ENCODE data around the gene HIPK4. TPM values are rescaled to one million over a fixed set of nuclear protein-coding genes. Genes with fewer than 3 reads are reported as not detected.

HIPK4 gene
- total and polyA plus RNA-seq, 9 of the 15 experiments (the other 6 are each of a cell fraction or from before 2014, with no cell fraction given) = 0.06 to 0.09 TPM; not detected in 7

DNA sequence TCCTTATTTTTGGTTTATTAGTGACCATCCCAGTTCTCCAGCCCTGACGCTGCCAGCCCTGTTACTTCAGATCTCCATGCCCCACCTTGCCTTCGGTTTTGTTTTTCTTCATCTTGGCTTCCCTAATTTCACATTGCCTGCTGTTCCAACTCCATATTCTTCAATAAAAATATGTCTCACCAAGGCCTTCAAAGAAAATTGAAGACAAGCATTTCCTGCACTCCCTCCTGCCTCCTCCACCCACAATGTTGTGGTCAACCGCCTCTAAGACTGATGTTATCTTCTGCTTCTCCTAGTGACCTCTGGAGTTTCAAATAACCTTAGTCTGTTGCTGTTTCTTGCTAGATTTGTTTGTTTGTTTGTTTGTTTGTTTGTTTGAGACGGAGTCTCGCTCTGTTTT is 26.9 kb downstream of the HIPK4 start (continued):
- no peak for TF ChIP-seq RBM22 (IDR thresholded peaks at IDR 0.05; ENCODE audit: low read depth, low read length, poor library complexity, severe bottlenecking)
- TF ChIP-seq, protein P1, sequence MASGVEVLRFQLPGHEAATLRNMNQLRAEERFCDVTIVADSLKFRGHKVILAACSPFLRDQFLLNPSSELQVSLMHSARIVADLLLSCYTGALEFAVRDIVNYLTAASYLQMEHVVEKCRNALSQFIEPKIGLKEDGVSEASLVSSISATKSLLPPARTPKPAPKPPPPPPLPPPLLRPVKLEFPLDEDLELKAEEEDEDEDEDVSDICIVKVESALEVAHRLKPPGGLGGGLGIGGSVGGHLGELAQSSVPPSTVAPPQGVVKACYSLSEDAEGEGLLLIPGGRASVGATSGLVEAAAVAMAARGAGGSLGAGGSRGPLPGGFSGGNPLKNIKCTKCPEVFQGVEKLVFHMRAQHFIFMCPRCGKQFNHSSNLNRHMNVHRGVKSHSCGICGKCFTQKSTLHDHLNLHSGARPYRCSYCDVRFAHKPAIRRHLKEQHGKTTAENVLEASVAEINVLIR (CRISPR knock-in tag; IDR thresholded peaks at IDR 0.05) = no peak
- TF ChIP-seq ZNF175 (CRISPR knock-in tag; IDR thresholded peaks at IDR 0.05; ENCODE audit: low read depth) = no peak
- TF ChIP-seq, protein P2, sequence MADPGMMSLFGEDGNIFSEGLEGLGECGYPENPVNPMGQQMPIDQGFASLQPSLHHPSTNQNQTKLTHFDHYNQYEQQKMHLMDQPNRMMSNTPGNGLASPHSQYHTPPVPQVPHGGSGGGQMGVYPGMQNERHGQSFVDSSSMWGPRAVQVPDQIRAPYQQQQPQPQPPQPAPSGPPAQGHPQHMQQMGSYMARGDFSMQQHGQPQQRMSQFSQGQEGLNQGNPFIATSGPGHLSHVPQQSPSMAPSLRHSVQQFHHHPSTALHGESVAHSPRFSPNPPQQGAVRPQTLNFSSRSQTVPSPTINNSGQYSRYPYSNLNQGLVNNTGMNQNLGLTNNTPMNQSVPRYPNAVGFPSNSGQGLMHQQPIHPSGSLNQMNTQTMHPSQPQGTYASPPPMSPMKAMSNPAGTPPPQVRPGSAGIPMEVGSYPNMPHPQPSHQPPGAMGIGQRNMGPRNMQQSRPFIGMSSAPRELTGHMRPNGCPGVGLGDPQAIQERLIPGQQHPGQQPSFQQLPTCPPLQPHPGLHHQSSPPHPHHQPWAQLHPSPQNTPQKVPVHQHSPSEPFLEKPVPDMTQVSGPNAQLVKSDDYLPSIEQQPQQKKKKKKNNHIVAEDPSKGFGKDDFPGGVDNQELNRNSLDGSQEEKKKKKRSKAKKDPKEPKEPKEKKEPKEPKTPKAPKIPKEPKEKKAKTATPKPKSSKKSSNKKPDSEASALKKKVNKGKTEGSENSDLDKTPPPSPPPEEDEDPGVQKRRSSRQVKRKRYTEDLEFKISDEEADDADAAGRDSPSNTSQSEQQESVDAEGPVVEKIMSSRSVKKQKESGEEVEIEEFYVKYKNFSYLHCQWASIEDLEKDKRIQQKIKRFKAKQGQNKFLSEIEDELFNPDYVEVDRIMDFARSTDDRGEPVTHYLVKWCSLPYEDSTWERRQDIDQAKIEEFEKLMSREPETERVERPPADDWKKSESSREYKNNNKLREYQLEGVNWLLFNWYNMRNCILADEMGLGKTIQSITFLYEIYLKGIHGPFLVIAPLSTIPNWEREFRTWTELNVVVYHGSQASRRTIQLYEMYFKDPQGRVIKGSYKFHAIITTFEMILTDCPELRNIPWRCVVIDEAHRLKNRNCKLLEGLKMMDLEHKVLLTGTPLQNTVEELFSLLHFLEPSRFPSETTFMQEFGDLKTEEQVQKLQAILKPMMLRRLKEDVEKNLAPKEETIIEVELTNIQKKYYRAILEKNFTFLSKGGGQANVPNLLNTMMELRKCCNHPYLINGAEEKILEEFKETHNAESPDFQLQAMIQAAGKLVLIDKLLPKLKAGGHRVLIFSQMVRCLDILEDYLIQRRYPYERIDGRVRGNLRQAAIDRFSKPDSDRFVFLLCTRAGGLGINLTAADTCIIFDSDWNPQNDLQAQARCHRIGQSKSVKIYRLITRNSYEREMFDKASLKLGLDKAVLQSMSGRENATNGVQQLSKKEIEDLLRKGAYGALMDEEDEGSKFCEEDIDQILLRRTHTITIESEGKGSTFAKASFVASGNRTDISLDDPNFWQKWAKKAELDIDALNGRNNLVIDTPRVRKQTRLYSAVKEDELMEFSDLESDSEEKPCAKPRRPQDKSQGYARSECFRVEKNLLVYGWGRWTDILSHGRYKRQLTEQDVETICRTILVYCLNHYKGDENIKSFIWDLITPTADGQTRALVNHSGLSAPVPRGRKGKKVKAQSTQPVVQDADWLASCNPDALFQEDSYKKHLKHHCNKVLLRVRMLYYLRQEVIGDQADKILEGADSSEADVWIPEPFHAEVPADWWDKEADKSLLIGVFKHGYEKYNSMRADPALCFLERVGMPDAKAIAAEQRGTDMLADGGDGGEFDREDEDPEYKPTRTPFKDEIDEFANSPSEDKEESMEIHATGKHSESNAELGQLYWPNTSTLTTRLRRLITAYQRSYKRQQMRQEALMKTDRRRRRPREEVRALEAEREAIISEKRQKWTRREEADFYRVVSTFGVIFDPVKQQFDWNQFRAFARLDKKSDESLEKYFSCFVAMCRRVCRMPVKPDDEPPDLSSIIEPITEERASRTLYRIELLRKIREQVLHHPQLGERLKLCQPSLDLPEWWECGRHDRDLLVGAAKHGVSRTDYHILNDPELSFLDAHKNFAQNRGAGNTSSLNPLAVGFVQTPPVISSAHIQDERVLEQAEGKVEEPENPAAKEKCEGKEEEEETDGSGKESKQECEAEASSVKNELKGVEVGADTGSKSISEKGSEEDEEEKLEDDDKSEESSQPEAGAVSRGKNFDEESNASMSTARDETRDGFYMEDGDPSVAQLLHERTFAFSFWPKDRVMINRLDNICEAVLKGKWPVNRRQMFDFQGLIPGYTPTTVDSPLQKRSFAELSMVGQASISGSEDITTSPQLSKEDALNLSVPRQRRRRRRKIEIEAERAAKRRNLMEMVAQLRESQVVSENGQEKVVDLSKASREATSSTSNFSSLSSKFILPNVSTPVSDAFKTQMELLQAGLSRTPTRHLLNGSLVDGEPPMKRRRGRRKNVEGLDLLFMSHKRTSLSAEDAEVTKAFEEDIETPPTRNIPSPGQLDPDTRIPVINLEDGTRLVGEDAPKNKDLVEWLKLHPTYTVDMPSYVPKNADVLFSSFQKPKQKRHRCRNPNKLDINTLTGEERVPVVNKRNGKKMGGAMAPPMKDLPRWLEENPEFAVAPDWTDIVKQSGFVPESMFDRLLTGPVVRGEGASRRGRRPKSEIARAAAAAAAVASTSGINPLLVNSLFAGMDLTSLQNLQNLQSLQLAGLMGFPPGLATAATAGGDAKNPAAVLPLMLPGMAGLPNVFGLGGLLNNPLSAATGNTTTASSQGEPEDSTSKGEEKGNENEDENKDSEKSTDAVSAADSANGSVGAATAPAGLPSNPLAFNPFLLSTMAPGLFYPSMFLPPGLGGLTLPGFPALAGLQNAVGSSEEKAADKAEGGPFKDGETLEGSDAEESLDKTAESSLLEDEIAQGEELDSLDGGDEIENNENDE (IDR thresholded peaks at IDR 0.05; ENCODE audit: low read depth, low read length) = no peak
- TF ChIP-seq ZNF121 (CRISPR knock-in tag; conservative IDR thresholded peaks at IDR 0.05) = no peak
- TF ChIP-seq NFRKB (IDR thresholded peaks at IDR 0.05; ENCODE audit: low read depth) = no peak
- TF ChIP-seq, protein P3, sequence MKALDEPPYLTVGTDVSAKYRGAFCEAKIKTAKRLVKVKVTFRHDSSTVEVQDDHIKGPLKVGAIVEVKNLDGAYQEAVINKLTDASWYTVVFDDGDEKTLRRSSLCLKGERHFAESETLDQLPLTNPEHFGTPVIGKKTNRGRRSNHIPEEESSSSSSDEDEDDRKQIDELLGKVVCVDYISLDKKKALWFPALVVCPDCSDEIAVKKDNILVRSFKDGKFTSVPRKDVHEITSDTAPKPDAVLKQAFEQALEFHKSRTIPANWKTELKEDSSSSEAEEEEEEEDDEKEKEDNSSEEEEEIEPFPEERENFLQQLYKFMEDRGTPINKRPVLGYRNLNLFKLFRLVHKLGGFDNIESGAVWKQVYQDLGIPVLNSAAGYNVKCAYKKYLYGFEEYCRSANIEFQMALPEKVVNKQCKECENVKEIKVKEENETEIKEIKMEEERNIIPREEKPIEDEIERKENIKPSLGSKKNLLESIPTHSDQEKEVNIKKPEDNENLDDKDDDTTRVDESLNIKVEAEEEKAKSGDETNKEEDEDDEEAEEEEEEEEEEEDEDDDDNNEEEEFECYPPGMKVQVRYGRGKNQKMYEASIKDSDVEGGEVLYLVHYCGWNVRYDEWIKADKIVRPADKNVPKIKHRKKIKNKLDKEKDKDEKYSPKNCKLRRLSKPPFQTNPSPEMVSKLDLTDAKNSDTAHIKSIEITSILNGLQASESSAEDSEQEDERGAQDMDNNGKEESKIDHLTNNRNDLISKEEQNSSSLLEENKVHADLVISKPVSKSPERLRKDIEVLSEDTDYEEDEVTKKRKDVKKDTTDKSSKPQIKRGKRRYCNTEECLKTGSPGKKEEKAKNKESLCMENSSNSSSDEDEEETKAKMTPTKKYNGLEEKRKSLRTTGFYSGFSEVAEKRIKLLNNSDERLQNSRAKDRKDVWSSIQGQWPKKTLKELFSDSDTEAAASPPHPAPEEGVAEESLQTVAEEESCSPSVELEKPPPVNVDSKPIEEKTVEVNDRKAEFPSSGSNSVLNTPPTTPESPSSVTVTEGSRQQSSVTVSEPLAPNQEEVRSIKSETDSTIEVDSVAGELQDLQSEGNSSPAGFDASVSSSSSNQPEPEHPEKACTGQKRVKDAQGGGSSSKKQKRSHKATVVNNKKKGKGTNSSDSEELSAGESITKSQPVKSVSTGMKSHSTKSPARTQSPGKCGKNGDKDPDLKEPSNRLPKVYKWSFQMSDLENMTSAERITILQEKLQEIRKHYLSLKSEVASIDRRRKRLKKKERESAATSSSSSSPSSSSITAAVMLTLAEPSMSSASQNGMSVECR (CRISPR knock-in tag; IDR thresholded peaks at IDR 0.05) = no peak
- TF ChIP-seq DNMT1 (IDR thresholded peaks at IDR 0.05) = no peak
- TF ChIP-seq, protein P4, sequence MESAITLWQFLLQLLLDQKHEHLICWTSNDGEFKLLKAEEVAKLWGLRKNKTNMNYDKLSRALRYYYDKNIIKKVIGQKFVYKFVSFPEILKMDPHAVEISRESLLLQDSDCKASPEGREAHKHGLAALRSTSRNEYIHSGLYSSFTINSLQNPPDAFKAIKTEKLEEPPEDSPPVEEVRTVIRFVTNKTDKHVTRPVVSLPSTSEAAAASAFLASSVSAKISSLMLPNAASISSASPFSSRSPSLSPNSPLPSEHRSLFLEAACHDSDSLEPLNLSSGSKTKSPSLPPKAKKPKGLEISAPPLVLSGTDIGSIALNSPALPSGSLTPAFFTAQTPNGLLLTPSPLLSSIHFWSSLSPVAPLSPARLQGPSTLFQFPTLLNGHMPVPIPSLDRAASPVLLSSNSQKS (CRISPR knock-in tag; IDR thresholded peaks at IDR 0.05) = no peak
- TF ChIP-seq FIP1L1 (IDR thresholded peaks at IDR 0.05; ENCODE audit: low read depth, low read length, poor library complexity, severe bottlenecking) = no peak

All from K562 (cell line).